Mesenchymal stem cell (in vitro differentiated cells and primary cell): ENCODE results near the gene CALHM2.
A peak's percentile ranks its signal among the peaks of the same experiment; 100 is the strongest.

Experiments
- DNase-seq: peaks from one replicate; pipeline ENCODE4 v3.0.0-alpha.2; 2013
- H2AFZ ChIP-seq: one replicate; pipeline ENCODE4 v1.6.1; 2013; ENCODE audit warnings: low read depth, mild to moderate bottlenecking, control low read depth, inconsistent platforms, low read length, moderate library complexity
- H2AK5ac ChIP-seq: 2 replicates; pipeline ENCODE4 v1.6.1; 2013; ENCODE audit warnings: low read length, moderate library complexity, mild to moderate bottlenecking, inconsistent platforms; ENCODE audit not compliant: severe bottlenecking
- H2BK120ac ChIP-seq: one replicate; pipeline ENCODE4 v1.6.1; 2013; ENCODE audit warnings: low read depth, mild to moderate bottlenecking, inconsistent platforms, low read length, moderate library complexity
- H2BK12ac ChIP-seq, 2 experiments: one replicate each; pipeline ENCODE4 v1.6.1; 2013; ENCODE audit warnings: inconsistent platforms in 2 of 2, low read length in 2 of 2, mild to moderate bottlenecking in 2 of 2, moderate library complexity in 2 of 2, control low read depth in 1 of 2
- H2BK15ac ChIP-seq: one replicate; pipeline ENCODE4 v1.6.1; 2013; ENCODE audit warnings: mild to moderate bottlenecking, low read depth, inconsistent platforms; ENCODE audit not compliant: poor library complexity, severe bottlenecking
- H2BK5ac ChIP-seq: 2 replicates; pipeline ENCODE4 v1.6.1; 2013; ENCODE audit warnings: low read depth, mild to moderate bottlenecking, low read length, control low read depth, inconsistent platforms; ENCODE audit not compliant: poor library complexity, severe bottlenecking
- H3K14ac ChIP-seq, 2 experiments: one replicate each; pipeline ENCODE4 v1.6.1; 2013; ENCODE audit warnings: inconsistent platforms in 2 of 2, low read length in 2 of 2, control low read depth in 1 of 2, mild to moderate bottlenecking in 1 of 2, moderate library complexity in 1 of 2
- H3K18ac ChIP-seq, 2 experiments: one replicate each; pipeline ENCODE4 v1.6.1; 2013; ENCODE audit warnings: inconsistent platforms in 2 of 2, low read length in 2 of 2, control low read depth in 1 of 2, low read depth in 1 of 2, mild to moderate bottlenecking in 1 of 2
- H3K23ac ChIP-seq, 2 experiments: one replicate each; pipeline ENCODE4 v1.6.1; 2013; ENCODE audit warnings: inconsistent platforms in 2 of 2, low read length in 2 of 2, mild to moderate bottlenecking in 2 of 2, moderate library complexity in 2 of 2, control low read depth in 1 of 2
- H3K27ac ChIP-seq: 2 replicates; pipeline ENCODE4 v1.5.1; 2013; ENCODE audit warnings: mild to moderate bottlenecking, moderate library complexity, low read length, control low read depth, inconsistent platforms; ENCODE audit not compliant: poor library complexity, severe bottlenecking
- H3K27me3 ChIP-seq, 2 experiments: 2 replicates each; pipeline versions ENCODE4 v1.6.1 to v1.7.0; 2013; ENCODE audit warnings: low read length in 2 of 2, mild to moderate bottlenecking in 2 of 2, moderate library complexity in 2 of 2, control low read depth in 1 of 2, inconsistent platforms in 1 of 2; ENCODE audit not compliant: control insufficient read depth in 1 of 2, insufficient read depth in 1 of 2
- H3K36me3 ChIP-seq, 2 experiments: 2 replicates each; pipeline versions ENCODE4 v1.6.1 to v1.7.0; 2013; ENCODE audit warnings: low read length in 2 of 2, control low read depth in 1 of 2, inconsistent platforms in 1 of 2, low read depth in 1 of 2, mild to moderate bottlenecking in 1 of 2; ENCODE audit not compliant: insufficient read depth in 2 of 2, control insufficient read depth in 1 of 2
- H3K4ac ChIP-seq, 2 experiments: one replicate each; pipeline ENCODE4 v1.6.1; 2013; ENCODE audit warnings: inconsistent platforms in 2 of 2, low read length in 2 of 2, mild to moderate bottlenecking in 2 of 2, moderate library complexity in 2 of 2, control low read depth in 1 of 2, low read depth in 1 of 2
- H3K4me1 ChIP-seq: 2 replicates; pipeline ENCODE4 v1.6.1; 2013; ENCODE audit warnings: low read depth, low read length, control low read depth; ENCODE audit not compliant: control insufficient read depth, insufficient read depth
- H3K4me2 ChIP-seq: 2 replicates; pipeline ENCODE4 v1.6.1; 2013; ENCODE audit warnings: low read length, mild to moderate bottlenecking, inconsistent platforms; ENCODE audit not compliant: poor library complexity, severe bottlenecking
- H3K4me3 ChIP-seq, 2 experiments: 2 replicates each; pipeline versions ENCODE4 v1.5.1 to v1.7.0; 2013; ENCODE audit warnings: low read length in 2 of 2, mild to moderate bottlenecking in 2 of 2, control low read depth in 1 of 2, low read depth in 1 of 2; ENCODE audit not compliant: insufficient read depth in 1 of 2
- H3K79me1 ChIP-seq: replicated peaks from 2 replicates; pipeline ENCODE4 v1.6.1; 2013; ENCODE audit warnings: mild to moderate bottlenecking, control low read depth, low read length, inconsistent platforms; ENCODE audit not compliant: poor library complexity, severe bottlenecking
- H3K9ac ChIP-seq: 2 replicates; pipeline ENCODE4 v1.7.0; 2013; ENCODE audit warnings: mild to moderate bottlenecking, low read length, moderate library complexity
- H3K9me3 ChIP-seq: 2 replicates; pipeline ENCODE4 v1.7.0; 2013; ENCODE audit warnings: mild to moderate bottlenecking, low read length; ENCODE audit not compliant: control insufficient read depth
- H4K8ac ChIP-seq: one replicate; pipeline ENCODE4 v1.6.1; 2013; ENCODE audit warnings: inconsistent platforms, mild to moderate bottlenecking, low read length, moderate library complexity
- H4K91ac ChIP-seq: one replicate; pipeline ENCODE4 v1.6.1; 2013; ENCODE audit warnings: mild to moderate bottlenecking, low read length, inconsistent platforms
- WGBS: methylation state at CpG from one replicate; pipeline ENCODE4 v1.1.7; 2013; ENCODE audit warnings: mixed read lengths; 5-methylcytosine and 5-hydroxymethylcytosine counted together

The CALHM2 gene

DNA sequence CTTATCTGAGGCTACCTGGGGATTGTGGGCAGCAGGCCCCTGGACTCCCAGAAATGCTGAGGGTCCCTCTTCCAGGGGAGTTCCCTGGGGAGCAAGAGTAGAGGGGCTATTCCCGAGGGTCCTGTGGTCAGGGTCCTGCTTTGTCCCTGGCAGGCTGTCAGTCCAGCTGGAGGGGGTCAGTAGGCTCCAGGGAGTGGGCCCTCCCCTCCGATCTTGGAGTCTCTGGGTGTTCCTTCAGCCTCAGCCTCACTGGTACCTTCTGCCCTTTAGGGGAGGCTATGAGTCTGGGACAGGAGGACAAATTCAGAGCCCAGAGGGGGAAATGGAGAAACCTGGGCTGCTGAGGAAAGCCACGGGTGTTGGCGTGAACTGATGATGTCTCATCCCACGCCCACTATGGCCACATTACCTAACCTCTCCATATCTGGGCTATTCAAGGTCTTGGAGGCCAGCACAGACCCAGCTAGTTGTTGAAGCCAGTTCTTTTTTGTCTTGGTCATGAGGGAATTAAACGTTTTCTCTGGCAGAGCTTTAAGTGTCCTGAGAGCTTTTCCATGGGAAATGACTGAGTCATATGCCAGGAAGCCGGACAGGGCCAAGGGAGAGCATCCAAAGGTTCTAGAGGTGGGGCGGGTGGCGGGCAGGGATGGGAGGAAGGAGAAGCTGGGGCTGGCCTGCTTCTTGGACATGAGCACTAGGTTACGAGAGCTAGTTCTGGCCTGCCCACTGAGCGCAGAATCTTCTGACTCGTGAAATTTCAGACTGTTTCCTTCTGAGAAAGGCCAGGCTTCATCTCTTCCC is 6.2 kb downstream of the CALHM2 start:
- Histone ChIP-seq H3K18ac (peak overlapping the region in 1 of 2 experiments; percentile 56), H3K14ac (no peak overlapping the region), H3K4me2 (no peak overlapping the region), H2BK5ac (no peak overlapping the region), H2AK5ac (no peak overlapping the region), H4K8ac (peak overlapping the region; percentile 74), H3K4me3 (peak overlapping the region in 1 of 2 experiments; percentile 48), H3K27ac (no peak overlapping the region), H3K4ac (no peak overlapping the region), H2BK12ac (peak overlapping the region in 1 of 2 experiments; percentile 26), H4K91ac (no peak overlapping the region), H3K79me1 (peaks cover 8% of the 10 kb centered on the region), H2BK120ac (no peak overlapping the region), H3K4me1 (peaks cover 13% of the 10 kb centered on the region), H3K36me3 (peaks cover 74 to 79% of the 10 kb centered on the region in 2 experiments), H3K27me3 (no peaks in the 10 kb centered on the region), H3K23ac (no peak overlapping the region), H2BK15ac (no peak overlapping the region), H3K9me3 (no peaks in the 10 kb centered on the region), H2AFZ (no peak overlapping the region), H3K9ac (peak overlapping the region; percentile 74)
- 62% methylated on average over 9 of the region's 12 CpGs for WGBS
- peak; percentile 83 for DNase-seq

DNA sequence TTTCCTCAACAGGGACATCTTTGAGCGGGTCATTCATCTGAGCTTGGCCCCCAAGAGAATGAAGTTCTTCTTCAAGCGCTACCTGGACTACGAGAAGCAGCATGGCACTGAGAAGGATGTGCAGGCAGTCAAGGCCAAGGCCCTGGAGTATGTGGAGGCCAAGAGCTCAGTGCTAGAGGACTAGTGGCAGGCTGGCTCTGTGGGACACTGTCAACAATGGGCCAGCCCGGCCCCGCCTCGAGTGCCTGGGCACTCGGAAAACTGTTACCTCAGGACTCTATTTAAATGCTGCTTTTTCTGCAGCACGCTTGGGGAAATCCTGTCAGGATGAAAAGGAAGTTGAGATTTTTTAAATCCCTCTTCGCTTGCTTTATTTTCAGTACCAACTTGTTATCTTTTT is 6.8 kb downstream of the CALHM2 start:
- no peak overlapping the region for H2BK5ac ChIP-seq
- no peak for DNase-seq
- peak overlapping the region; percentile 65 for H3K9ac ChIP-seq
- no peak overlapping the region for H2AFZ ChIP-seq
- no peak overlapping the region for H3K4me2 ChIP-seq
- no peak overlapping the region for H3K18ac ChIP-seq
- no peak overlapping the region for H3K23ac ChIP-seq
- no peak overlapping the region for H3K27ac ChIP-seq
- H3K36me3 ChIP-seq, result peaks cover 76 to 82% of the 10 kb centered on the region in 2 experiments
- peak overlapping the region; percentile 46 for H4K91ac ChIP-seq
- H3K4ac ChIP-seq, result no peak overlapping the region
- H2BK120ac ChIP-seq, result no peak overlapping the region
- H3K27me3 ChIP-seq, result no peaks in the 10 kb centered on the region
- H3K4me1 ChIP-seq, result peaks cover 13% of the 10 kb centered on the region
- H2AK5ac ChIP-seq, result no peak overlapping the region
- no peak overlapping the region for H4K8ac ChIP-seq
- H2BK15ac ChIP-seq, result peak overlapping the region; percentile 20
- H3K14ac ChIP-seq, result no peak overlapping the region
- H2BK12ac ChIP-seq, result no peak overlapping the region
- no peaks in the 10 kb centered on the region for H3K9me3 ChIP-seq
- H3K79me1 ChIP-seq, result peaks cover 8% of the 10 kb centered on the region
- WGBS, result 95% methylated on average over 9 of the region's 9 CpGs
- H3K4me3 ChIP-seq, result peak overlapping the region in 1 of 2 experiments; percentile 43

DNA sequence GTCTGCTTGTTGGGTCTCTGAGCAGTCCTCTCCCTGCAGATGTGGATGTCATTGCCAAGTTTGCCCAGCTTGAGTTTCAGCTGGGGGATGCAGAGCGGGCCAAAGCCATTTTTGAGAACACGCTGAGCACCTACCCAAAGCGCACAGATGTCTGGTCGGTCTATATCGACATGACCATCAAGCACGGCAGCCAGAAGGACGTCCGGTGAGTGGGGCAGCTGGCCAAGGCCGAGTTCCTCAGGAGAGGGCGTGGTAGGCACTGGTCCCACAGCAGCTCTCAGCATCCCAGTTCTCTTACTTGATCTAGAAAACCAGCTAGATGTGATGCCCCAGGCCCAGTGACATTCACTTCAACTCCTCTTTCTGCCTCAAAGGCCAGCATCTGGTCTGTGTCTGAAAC is 7.7 kb downstream of the CALHM2 start:
- H3K27me3 ChIP-seq, result no peaks in the 10 kb centered on the region

DNA sequence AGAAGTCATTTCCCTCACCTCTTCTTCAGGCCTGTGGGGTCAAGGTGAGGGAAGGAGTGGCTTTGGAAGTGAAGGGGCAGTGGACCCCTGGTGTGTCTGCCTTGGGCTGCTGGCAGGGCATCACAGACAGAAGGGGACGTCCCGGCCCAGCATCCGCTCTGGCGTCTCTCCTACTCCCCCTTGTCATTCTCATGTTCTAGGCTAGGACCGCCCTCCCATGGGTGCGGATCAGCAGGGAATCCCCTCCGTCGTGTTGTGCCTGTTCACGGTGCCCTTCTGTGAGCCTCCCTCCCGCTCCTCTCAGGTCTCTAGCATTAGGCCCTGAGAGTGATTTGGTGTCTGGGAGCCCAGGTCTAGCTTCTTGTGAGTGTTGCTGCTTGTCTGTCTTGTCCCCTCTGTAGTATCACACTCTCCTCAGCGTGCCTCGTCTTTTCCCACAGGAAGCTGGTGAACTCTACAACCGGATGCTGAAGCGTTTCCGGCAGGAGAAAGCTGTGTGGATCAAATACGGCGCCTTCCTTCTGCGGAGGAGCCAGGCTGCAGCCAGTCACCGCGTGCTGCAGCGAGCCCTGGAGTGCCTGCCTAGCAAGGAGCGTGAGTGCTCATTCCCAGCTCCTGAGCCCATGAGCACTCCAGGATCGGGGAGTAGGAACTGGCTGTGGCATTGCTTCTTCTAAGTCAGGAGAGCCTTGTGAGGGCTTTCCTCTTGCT is 8.5 kb downstream of the CALHM2 start:
- Histone ChIP-seq H3K23ac (no peak overlapping the region), H4K8ac (no peak overlapping the region), H3K14ac (no peak overlapping the region), H2BK12ac (no peak overlapping the region), H3K27ac (no peak overlapping the region), H2BK5ac (no peak overlapping the region), H3K4ac (no peak overlapping the region), H3K27me3 (no peaks in the 10 kb centered on the region), H4K91ac (no peak overlapping the region), H3K36me3 (peaks cover 78 to 84% of the 10 kb centered on the region in 2 experiments), H2BK15ac (no peak overlapping the region), H3K4me3 (no peak overlapping the region), H3K4me1 (peaks cover 9% of the 10 kb centered on the region), H2AK5ac (no peak overlapping the region), H2BK120ac (no peak overlapping the region), H3K9me3 (no peaks in the 10 kb centered on the region), H3K9ac (peak overlapping the region; percentile 65), H3K79me1 (peaks cover 1% of the 10 kb centered on the region), H3K4me2 (no peak overlapping the region), H2AFZ (no peak overlapping the region), H3K18ac (no peak overlapping the region)
- no peak for DNase-seq
- 96% methylated on average over 22 of the region's 23 CpGs for WGBS

More for the DNA sequence above, 7.7 kb downstream of the CALHM2 start:
- Histone ChIP-seq H3K9me3 (no peaks in the 10 kb centered on the region), H2AFZ (no peak overlapping the region), H3K9ac (no peak overlapping the region), H2AK5ac (no peak overlapping the region), H3K36me3 (peaks cover 76 to 82% of the 10 kb centered on the region in 2 experiments), H3K27ac (no peak overlapping the region), H4K91ac (no peak overlapping the region), H2BK120ac (no peak overlapping the region), H3K4me3 (no peak overlapping the region), H3K4me1 (peaks cover 13% of the 10 kb centered on the region), H4K8ac (no peak overlapping the region), H2BK12ac (no peak overlapping the region), H3K4me2 (no peak overlapping the region), H2BK15ac (no peak overlapping the region), H3K4ac (no peak overlapping the region), H2BK5ac (no peak overlapping the region), H3K14ac (no peak overlapping the region), H3K18ac (no peak overlapping the region), H3K79me1 (peaks cover 5% of the 10 kb centered on the region), H3K23ac (no peak overlapping the region)
- no peak for DNase-seq
- WGBS, result 98% methylated on average over 9 of the region's 10 CpGs
